Glomerular visceral epithelial cell (primary cell): ENCODE measurements around the gene ZBTB46.

Experiments used
- DNase-seq: peaks from one replicate; pipeline ENCODE4 v3.0.0-alpha.2; 2016; ENCODE audit errors: extremely low spot score

ZBTB46 gene

DNA sequence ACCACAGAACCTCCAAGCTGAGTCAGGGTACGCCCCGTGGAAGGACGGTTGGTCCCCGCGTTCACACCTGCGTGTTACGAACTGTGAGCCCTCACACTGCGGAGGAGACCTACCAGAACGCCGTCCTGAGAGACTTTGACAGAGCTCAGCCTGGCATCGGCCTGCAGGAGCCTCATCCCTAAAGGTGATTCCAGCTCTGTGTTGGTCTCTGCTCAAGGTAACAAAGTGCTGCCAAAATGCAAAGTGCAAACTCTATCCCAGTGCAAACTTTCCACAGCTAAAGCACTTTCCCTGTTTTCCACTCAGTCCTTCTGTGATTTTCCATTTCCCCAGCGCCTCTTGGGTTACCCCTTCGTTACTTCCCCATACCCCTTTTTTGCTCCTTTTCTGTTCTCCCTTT is 8.6 kb upstream of the ZBTB46 start:
- DNase-seq, result no peak

DNA sequence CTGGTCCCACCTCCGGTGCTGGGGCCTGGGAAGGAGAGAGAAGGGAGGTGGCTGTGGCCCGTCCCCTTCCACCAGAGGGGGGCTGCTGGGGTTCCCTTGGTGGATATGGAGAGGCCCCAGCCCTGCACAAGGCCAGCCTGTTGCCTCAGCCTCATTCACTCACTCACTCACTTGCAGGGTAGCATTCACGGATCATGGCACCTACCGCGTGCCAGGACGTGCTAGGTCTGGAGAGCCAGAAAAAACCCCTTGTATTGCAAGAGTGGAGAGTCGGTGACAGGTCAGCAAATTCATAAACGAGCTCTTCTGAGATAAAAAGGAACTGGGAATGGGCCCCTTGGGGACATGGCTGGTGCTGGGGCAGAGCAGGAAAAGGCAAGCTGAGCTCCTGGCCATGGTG is 6.4 kb upstream of the ZBTB46 start:
- DNase-seq, result no peak

DNA sequence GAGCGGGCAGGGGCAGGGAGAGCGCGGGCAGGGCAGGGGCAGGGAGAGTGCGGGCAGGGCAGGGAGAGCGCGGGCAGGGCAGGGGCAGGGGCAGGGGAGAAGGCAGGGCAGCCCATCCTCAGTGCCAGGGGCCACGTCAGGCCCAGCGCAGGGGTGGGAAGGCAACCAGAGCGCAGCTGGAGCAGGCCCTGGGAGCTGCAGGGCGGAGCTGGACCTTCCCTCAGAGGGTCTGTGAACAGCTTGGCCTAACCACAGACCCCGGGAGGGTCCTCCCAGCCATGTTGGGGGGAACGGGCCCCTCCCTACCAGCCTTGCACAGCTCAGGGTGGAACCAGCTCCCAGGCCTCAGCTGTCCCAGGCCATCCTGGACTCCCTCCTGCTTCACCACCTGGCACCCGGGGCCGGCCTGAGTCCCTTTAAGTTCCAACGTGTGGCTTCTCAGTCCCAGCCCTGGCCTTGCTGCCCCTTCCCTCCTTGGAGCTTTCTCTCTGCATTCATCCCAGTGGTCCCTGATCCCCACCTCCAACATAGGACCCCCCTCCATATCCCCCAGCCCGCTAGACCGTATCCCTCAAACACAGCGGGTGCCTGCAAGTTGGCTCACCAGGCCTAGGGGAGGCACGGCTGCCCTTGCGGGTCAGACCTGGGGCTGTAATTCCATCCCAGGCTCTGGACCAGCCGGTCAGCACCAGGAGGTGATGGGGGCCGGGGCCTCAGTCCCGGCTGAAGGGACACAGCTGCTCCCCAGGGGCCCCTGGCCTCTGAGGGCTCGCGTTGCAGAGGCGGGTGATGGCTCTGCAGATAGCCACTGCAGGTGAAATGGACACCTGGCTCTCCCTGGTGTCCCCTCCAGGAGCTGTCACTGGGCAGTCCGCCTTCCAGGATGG is 5.6 kb upstream of the ZBTB46 start:
- no peak for DNase-seq

DNA sequence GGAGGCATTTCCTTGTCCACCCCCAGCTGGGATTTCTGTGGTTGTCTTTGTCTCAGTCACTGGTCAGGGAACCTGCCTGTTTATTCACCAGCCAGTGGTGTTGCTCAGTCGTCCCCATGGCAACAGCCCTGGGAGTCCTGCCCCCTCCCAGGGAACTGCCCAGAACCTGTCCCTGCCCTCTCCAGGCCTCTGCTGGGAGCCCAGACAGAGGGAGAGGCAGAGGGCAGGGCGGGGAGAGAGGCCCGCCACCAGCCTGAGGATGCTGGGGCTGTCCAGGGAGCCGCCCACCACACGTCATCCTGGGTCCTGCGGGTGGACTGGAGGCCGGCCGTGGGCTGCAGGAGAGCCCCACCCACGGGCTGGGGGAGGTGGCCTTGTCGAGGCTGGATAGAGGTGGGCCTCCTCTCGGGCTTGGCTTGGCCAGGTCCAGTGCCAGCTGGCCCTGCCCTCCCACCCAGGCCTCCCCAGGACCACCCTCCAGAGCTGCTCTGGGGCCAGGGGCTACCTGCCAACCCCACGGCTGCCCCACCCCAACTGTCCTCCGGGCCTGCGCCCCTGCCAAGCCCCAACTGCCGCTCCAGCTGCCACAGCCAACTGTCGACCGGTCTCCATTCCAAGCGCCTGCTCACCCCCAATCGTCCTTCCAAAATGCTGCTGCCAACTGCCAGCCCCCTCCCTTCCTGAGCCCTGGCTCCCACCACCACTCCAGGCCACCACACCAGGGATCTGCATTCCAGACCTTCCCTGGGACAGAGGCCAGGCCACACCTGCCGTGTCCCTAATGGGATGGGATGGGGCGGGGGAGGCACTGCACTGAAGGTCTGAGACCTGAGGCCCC is 4.2 kb upstream of the ZBTB46 start:
- peak; percentile 99 for DNase-seq

DNA sequence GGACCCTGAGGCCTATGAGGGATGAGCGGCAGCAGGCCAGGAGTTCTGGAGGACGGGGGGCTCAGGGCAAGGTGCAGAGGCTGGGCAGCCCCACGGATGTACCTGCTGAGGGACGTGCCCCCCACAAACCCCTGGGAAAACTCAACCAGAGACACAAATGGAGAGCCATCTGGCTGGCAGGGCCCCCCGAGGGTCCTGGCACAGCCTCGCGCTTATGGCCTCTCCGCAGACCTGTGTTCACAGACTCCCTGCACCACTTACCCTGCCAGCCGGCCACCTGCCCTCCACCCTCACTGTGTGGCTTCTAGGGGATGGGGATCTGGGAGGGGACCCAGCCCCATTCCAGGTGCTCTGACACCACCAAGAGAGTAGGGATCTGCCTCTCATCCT is 3.4 kb upstream of the ZBTB46 start:
- no peak for DNase-seq

DNA sequence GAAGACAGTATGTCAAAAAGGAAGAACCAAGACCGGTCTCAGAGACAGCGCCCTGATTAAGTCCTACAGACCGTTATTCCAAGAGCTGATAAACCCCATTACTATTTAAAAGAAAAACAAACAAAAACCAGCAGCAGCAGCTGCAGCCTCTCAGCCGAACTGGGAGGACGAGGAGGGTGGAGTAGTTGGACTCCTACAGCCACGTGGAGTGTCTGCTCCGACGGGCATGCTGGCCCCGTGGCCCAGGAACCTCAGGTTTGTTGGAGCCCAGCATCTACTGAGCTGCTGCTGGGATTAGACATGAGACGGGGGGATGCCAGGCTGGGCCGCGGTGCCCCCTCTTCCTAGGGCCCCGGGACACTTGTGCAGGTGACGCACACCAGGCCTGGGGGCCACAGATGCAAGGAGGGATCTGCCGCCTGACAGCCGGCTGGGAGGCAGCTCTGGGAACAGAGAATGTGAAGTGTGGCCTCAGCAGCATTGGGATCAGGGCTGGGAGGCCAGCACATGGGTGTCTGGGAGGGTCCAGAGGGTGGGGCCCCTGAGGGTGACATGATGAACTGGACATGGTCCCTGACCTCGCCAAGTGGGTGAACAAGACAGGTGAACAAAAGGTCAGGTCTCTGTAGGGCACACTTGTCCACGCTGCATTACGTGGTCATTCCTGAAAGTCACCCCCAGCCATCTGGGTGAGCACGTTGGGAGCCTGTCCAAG is 2.9 kb upstream of the ZBTB46 start:
- no peak for DNase-seq

- DNase-seq, result no peak
Measured at GRCh38 chr20:63831993-63832686, 1.1 kb upstream of the ZBTB46 start.

DNA sequence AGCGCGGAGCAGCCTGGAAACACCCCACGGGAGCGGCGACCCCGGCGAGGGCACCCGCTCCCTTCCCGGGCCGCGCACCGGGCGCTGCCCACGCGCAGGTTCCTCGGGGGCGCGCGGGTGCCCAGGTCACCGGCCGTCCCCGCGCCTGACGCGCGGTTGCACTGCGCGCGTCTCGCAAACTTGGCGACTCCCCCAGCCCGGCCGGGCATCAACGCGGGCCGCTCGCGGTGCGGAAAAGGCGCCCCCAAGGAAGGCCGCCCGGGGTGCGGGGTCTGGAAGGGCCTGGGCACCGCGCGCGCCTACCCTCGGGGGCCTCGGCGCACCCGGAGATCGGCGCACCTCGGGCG is 555 bp upstream of the ZBTB46 start:
- no peak for DNase-seq

GRCh38 chr20:63829945-63830835 is 874 bp downstream of the ZBTB46 start:
- DNase-seq, result no peak

GRCh38 chr20:63829603-63829944 is 1.5 kb downstream of the ZBTB46 start:
- no peak for DNase-seq

DNA sequence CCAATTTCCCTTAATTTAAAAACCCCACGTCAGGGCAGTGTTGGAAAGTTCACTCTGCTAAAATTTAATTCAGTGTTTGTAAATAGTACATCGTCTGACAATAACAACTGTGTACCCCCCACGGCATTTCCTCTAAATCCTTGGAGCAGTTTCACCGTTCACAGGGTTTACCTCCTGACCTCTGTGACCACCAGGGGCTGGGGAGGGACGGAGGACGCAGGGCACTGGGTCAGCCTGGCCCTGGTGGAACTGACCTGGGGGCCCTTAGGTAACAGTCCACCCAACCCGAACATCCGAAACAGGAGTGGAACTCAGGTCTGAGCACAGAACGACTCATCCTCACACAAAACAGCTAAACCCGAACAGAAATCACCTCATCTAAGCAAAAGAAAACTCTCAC is 2.1 kb downstream of the ZBTB46 start:
- DNase-seq, result no peak

DNA sequence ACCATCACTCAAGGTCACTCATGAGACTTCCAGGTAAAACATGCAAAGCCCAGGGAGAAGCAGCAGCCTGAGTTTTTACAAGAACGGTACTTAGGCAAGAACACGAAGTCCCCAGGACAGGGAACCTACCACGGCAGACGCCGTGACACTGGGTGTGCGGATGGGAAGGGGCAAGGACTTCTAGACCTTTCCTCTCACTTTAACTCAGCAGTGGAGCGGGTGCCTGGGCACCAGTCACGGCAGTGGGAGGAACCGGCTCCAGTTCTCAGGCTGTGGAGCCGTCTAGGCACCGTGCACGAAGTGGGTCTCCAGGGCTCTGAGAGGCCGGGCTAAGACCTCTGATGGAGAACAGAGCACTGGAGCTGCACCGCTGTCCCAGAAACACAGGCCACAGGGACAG is 2.5 kb downstream of the ZBTB46 start:
- DNase-seq, result no peak

GRCh38 chr20:63828124-63828523 is 2.9 kb downstream of the ZBTB46 start:
- no peak for DNase-seq

DNA sequence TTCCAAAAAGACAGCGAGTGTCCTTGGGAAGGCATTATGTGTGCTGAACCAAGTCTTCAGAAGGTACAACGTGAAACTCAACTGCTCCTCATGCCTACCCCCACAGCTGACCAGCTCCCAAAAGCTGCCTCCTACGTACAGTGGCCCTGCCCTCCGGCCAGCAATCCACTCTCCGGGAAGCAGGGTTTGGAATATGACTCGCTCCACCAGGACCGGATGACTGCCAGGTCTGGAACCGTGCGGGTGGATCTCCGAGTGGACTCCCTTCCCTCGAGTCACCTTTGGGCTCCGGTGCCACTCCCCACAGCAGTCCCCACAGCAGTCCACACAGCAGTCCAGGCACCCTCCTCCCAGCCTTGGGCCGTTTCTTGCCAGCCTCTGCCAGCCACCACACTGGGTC is 4.3 kb downstream of the ZBTB46 start:
- DNase-seq, result no peak

GRCh38 chr20:63825331-63826118 is 5.5 kb downstream of the ZBTB46 start:
- no peak for DNase-seq

DNA sequence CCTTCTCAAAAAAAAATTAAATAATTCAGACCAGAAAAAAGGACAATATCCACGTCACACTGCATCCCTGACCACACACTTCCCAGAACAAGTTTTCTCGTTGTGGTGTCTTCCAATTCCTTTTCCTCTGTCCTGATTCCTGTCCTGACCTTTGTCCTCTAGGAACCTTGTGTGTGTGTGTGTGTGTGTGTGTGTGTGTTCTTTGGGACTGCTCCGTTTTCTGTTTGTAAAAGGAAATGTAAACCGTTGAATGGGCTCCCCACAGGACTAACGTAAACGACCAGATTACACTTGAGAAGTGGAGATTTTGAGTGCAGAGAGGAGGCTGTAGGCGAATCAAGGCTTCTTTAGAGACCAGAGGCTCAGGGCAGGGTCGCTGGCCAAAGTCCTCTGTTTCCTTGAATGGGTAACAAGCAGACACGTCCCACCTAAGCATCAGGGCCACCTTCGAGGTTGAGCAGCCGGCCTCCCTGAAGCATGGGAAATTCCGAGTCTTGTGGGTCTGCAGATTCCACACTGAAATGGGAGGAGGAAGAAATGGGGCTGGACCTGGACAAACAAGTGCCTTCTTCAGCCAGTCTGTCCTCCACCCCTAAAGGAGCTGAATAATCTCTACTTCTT is 7.3 kb downstream of the ZBTB46 start:
- no peak for DNase-seq

- DNase-seq, result no peak
Measured at GRCh38 chr20:63822276-63822696, 8.8 kb downstream of the ZBTB46 start.

GRCh38 chr20:63821811-63822210 is 9.3 kb downstream of the ZBTB46 start:
- DNase-seq, result no peak

DNA sequence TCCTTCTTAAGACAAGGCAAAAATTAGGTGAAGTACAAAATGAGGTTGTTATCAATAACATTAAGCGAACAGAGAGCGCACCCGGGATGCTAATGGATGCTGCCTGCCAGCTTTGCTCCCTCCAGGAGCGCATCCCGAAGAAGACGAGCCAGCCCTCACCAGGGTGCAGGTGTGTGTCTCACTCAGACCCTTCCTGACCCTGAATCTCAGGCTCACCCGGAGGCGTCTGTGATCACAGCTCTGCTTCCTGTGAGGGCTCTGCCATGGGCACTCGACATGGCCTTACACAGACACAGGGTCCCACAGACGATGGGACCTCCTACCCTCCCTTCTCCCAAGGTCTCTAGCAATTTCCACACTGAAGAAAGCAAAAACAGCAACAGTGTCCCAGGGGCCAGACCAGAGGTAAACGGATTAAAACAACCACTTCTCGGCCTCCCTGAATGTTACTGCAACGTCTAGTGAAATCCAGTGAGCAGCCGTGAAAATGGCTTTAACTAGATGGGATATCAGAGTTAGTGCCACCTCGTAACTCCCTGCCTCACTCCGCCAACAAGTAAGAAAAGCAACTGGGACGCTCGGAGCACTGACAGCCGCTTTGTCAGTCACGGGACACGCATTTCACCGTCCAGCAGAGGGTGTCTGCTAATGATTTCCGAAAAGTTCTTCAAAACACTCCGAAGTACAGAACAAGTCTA is 11.7 kb downstream of the ZBTB46 start:
- DNase-seq, result no peak
